ENCODE measurements around the gene OOSP4B. TPM values are rescaled to one million over a fixed set of nuclear protein-coding genes. Genes with fewer than 3 reads are reported as not detected.

The OOSP4B gene
- total RNA-seq, 1 experiment from 2014 or later = not detected

GRCh38 chr11:59999691-60000090 is 17.3 kb upstream of the OOSP4B start:
- TF ChIP-seq TCF7 (CRISPR knock-in tag; IDR thresholded peaks at IDR 0.05; ENCODE audit: low read depth) (no peak), ATF3 (CRISPR knock-in tag; conservative IDR thresholded peaks at IDR 0.05) (no peak), CDX4 (CRISPR knock-in tag; IDR thresholded peaks at IDR 0.05; ENCODE audit: borderline replicate concordance) (no peak), ZNF425 (CRISPR knock-in tag; conservative IDR thresholded peaks at IDR 0.05) (no peak), ZNF416 (CRISPR knock-in tag; IDR thresholded peaks at IDR 0.05) (no peak), ATF6 (CRISPR knock-in tag; IDR thresholded peaks at IDR 0.05) (no peak), PREB (CRISPR knock-in tag; IDR thresholded peaks at IDR 0.05; ENCODE audit: borderline replicate concordance) (no peak), RELA (CRISPR knock-in tag; IDR thresholded peaks at IDR 0.05; ENCODE audit: borderline replicate concordance) (no peak), NR3C1 (CRISPR knock-in tag; conservative IDR thresholded peaks at IDR 0.05; ENCODE audit: low read depth) (no peak), ATF2 (CRISPR knock-in tag; IDR thresholded peaks at IDR 0.05; ENCODE audit: borderline replicate concordance, low read depth) (no peak)
- peaks cover 8% of the 10 kb centered on the region for H3K4me1 Mint-ChIP-seq
- no peaks in the 10 kb centered on the region for H3K27me3 Mint-ChIP-seq (ENCODE audit: low read depth)
- ATAC-seq (no peak), DNase-seq (ENCODE audit: low spot score) (no peak)
- CTCF ChIA-PET = no interaction called here
- no peak overlapping the region for H3K4me3 Mint-ChIP-seq
- POLR2A ChIA-PET = no interaction called here
- H3K27ac Mint-ChIP-seq = no peak overlapping the region
- H3K9me3 Mint-ChIP-seq = peaks cover 4% of the 10 kb centered on the region
- H3K36me3 Mint-ChIP-seq = no peaks in the 10 kb centered on the region

GRCh38 chr11:60003729-60004128 is 13.3 kb upstream of the OOSP4B start:
- POLR2A ChIA-PET = no interaction called here
- Mint-ChIP-seq H3K9me3 (peaks cover 4% of the 10 kb centered on the region), H3K27me3 (ENCODE audit: low read depth) (no peaks in the 10 kb centered on the region), H3K4me3 (no peak overlapping the region), H3K27ac (no peak overlapping the region), H3K36me3 (no peaks in the 10 kb centered on the region), H3K4me1 (peaks cover 8% of the 10 kb centered on the region)
- ATAC-seq (no peak), DNase-seq (ENCODE audit: low spot score) (no peak)
- CTCF ChIA-PET = no interaction called here
- TF ChIP-seq NR3C1 (CRISPR knock-in tag; conservative IDR thresholded peaks at IDR 0.05; ENCODE audit: low read depth) = no peak
- TF ChIP-seq ZNF232 (CRISPR knock-in tag; IDR thresholded peaks at IDR 0.05) = no peak
- TF ChIP-seq SP1 (CRISPR knock-in tag; conservative IDR thresholded peaks at IDR 0.05) = no peak
- TF ChIP-seq FOXJ3 (CRISPR knock-in tag; IDR thresholded peaks at IDR 0.05; ENCODE audit: borderline replicate concordance) = no peak
- no peak for TF ChIP-seq MXD4 (CRISPR knock-in tag; IDR thresholded peaks at IDR 0.05; ENCODE audit: borderline replicate concordance)
- TF ChIP-seq MLX (CRISPR knock-in tag; IDR thresholded peaks at IDR 0.05) = no peak
- no peak for TF ChIP-seq E2F5 (CRISPR knock-in tag; IDR thresholded peaks at IDR 0.05)
- no peak for TF ChIP-seq ELF4 (CRISPR knock-in tag; IDR thresholded peaks at IDR 0.05; ENCODE audit: low read depth)
- TF ChIP-seq HMGXB4 (CRISPR knock-in tag; IDR thresholded peaks at IDR 0.05) = no peak
- no peak for TF ChIP-seq ZNF416 (CRISPR knock-in tag; IDR thresholded peaks at IDR 0.05)
- TF ChIP-seq FOXK1 (CRISPR knock-in tag; IDR thresholded peaks at IDR 0.05) = no peak
- TF ChIP-seq TEAD1 (CRISPR knock-in tag; IDR thresholded peaks at IDR 0.05) = no peak
- TF ChIP-seq OVOL2 (CRISPR knock-in tag; IDR thresholded peaks at IDR 0.05; ENCODE audit: borderline replicate concordance) = no peak
- TF ChIP-seq NFATC4 (CRISPR knock-in tag; IDR thresholded peaks at IDR 0.05) = no peak
- no peak for TF ChIP-seq TP53 (CRISPR knock-in tag; IDR thresholded peaks at IDR 0.05)
- TF ChIP-seq ZNF263 (CRISPR knock-in tag; IDR thresholded peaks at IDR 0.05; ENCODE audit: low read depth) = no peak

Measured in WTC11 (cell line).